Lung (tissue), 12 donors: Measurements from ENCODE around the gene SCD5. TPM values are rescaled to one million over a fixed set of nuclear protein-coding genes. Genes with fewer than 3 reads are reported as not detected.

ENCODE experiments used
- ATAC-seq: fragments of 200-7000 bp; cut with Tn5 transposase; one replicate; pipeline ENCODE4 v1.9.1; 2020; ENCODE audit warnings: moderate number of reproducible peaks; ENCODE audit not compliant: insufficient read depth, low FRiP score
- DNase-seq, 3 donors: peaks; one replicate each; pipeline ENCODE4 v3.0.0-alpha.2; 2013 to 2017
- H3K27ac ChIP-seq, 2 donors: one replicate each; pipeline ENCODE4 v1.5.1; 2013; ENCODE audit warnings: mild to moderate bottlenecking in 2 of 2, moderate library complexity in 2 of 2, control low read depth in 1 of 2, inconsistent platforms in 1 of 2, low read depth in 1 of 2, low read length in 1 of 2
- H3K27me3 ChIP-seq, 3 donors: one replicate each; pipeline ENCODE4 v1.5.1; 2013; ENCODE audit warnings: low read length in 2 of 3; ENCODE audit not compliant: control insufficient read depth in 3 of 3, insufficient read depth in 3 of 3
- H3K36me3 ChIP-seq, 4 donors: one replicate each; pipeline ENCODE4 v1.5.1; 2013; ENCODE audit warnings: low read length in 4 of 4, mild to moderate bottlenecking in 1 of 4, moderate library complexity in 1 of 4; ENCODE audit not compliant: control insufficient read depth in 4 of 4, insufficient read depth in 4 of 4
- H3K4me1 ChIP-seq, 5 donors: one replicate each; pipeline ENCODE4 v1.5.1; 2013; ENCODE audit warnings: low read length in 5 of 5, mild to moderate bottlenecking in 2 of 5, moderate library complexity in 1 of 5; ENCODE audit not compliant: control insufficient read depth in 5 of 5, insufficient read depth in 5 of 5
- H3K4me3 ChIP-seq: one replicate; pipeline ENCODE4 v1.5.1; 2013; ENCODE audit warnings: mild to moderate bottlenecking, control low read depth, moderate library complexity
- H3K9ac ChIP-seq, 2 donors: one replicate each; pipeline ENCODE4 v1.5.1; 2013; ENCODE audit warnings: low read length in 2 of 2, control low read depth in 1 of 2; ENCODE audit not compliant: insufficient read depth in 1 of 2
- H3K9me3 ChIP-seq, 4 donors: one replicate each; pipeline ENCODE4 v1.5.1; 2013; ENCODE audit warnings: low read length in 3 of 4, mild to moderate bottlenecking in 1 of 4, moderate library complexity in 1 of 4; ENCODE audit not compliant: control insufficient read depth in 4 of 4, insufficient read depth in 3 of 4
- WGBS, 2 donors: extraction: QIAGEN DNeasy Blood & Tissue Kit; methylation state at CpG; one replicate each; pipeline ENCODE4 v1.1.7; 2013; 5-methylcytosine and 5-hydroxymethylcytosine counted together
- polyA plus RNA-seq, 2 donors: library from polyadenylated mRNA; stranded (reverse); fragments of 200-250 nt; gene quantifications; one replicate each; pipeline ENCODE4 v1.2.1, GENCODE V29; 2013
- total RNA-seq, 2 donors: library from RNA; depleted of rRNA in 1 of 2; stranded (reverse); fragments of >200 nt in 1 of 2; gene quantifications; one replicate each; pipeline ENCODE4 v1.2.1, GENCODE V29; 2014 to 2021
- TF ChIP-seq, protein P1 (sequence below): IDR thresholded peaks from 2 replicates; pipeline ENCODE4 v1.5.1; 2012; ENCODE audit warnings: mild to moderate bottlenecking; ENCODE audit errors: control extremely low read depth, extremely low read depth
- donor health status: control.
- donor health status: control.
- donor health status: Bipolar disorder and iron deficiency.
- donor health status: healthy.
- donor health status: DM: yes; HTN: yes; CAD: no.

The SCD5 gene
- total and polyA plus RNA-seq, 4 donors: 5.0 to 22.6 (median 13.8) TPM

DNA sequence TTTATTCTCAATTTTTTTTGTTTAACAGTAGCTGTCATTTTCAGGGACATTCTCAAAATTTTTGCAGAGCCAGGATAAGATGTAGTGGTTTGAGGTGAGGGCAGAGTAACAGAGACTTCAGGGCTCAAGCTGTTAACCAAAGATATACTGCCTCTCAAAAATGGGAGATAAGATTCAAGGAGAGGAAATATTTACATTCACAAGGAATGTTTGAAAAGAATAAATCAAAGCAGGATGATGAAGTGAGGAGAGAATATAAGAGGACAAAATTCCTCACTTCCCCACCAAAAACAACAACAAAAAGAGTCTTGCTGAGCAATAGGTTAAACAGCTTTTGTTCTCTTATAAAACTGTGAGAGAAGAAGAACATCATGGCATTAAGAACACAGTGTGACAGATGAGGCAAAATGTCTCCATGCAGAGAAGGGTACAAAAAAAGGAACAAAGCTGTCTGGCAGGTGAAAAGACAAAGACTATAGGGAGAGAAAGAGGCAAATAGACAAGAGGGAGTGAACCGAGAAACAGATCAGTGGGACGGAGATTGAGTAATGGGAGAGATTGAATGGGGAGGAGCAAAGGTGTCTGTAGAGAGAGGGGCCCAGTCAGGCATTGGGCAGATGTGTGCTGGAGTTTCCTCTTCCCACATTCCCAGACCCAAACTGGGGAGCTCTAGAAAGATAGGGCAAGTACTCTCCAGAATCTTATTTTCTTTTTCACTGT is 130.7 kb downstream of the SCD5 start:
- Histone ChIP-seq H3K9ac (no peak overlapping the region), H3K4me1 (no peaks in the 10 kb centered on the region), H3K36me3 (no peaks in the 10 kb centered on the region), H3K4me3 (no peak overlapping the region), H3K9me3 (no peaks in the 10 kb centered on the region), H3K27ac (no peak overlapping the region), H3K27me3 (no peaks in the 10 kb centered on the region)
- WGBS, 2 donors: 78 to 83% methylated on average over 2 of the region's 2 CpGs
- ATAC-seq (no peak), DNase-seq (no peak)
- TF ChIP-seq, protein P1, sequence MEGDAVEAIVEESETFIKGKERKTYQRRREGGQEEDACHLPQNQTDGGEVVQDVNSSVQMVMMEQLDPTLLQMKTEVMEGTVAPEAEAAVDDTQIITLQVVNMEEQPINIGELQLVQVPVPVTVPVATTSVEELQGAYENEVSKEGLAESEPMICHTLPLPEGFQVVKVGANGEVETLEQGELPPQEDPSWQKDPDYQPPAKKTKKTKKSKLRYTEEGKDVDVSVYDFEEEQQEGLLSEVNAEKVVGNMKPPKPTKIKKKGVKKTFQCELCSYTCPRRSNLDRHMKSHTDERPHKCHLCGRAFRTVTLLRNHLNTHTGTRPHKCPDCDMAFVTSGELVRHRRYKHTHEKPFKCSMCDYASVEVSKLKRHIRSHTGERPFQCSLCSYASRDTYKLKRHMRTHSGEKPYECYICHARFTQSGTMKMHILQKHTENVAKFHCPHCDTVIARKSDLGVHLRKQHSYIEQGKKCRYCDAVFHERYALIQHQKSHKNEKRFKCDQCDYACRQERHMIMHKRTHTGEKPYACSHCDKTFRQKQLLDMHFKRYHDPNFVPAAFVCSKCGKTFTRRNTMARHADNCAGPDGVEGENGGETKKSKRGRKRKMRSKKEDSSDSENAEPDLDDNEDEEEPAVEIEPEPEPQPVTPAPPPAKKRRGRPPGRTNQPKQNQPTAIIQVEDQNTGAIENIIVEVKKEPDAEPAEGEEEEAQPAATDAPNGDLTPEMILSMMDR: no peak

DNA sequence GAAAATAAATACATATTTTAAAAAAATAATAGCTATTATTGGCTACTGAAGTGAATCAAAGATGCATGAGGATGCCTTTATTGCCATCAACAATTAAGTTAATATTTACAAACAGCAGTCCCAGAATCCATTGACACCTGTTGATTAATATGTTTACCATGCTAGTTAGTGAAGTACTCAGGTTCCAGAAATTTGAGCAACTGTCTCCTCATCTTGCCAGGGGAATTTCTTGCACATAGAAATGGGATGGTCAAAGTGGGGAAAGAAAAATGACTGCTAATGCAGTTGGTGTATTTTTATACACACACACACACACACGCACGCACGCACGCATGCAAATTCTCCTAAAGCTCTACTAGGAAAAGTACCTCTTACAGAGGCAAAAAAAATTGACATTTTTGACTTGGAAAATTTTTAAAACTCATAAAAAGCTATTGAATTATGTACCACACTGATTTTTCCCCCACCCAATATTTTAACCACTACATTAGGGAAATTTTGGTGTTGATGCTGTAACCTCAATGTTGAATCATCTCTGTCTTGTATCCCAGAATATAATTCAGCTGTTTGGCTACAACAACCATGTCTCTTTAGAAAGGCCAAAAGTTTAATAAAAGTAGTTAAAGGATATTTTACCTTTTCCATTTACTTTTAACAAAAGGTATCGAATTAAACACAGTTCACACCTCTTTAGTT is 131.5 kb downstream of the SCD5 start:
- TF ChIP-seq, protein P1: no peak
- WGBS, 2 donors: 95 to 96% methylated on average over 5 of the region's 5 CpGs
- H3K9ac ChIP-seq: no peak overlapping the region
- no peak overlapping the region for H3K27ac ChIP-seq
- no peak for ATAC-seq
- H3K27me3 ChIP-seq: no peaks in the 10 kb centered on the region
- DNase-seq: no peak
- no peaks in the 10 kb centered on the region for H3K36me3 ChIP-seq
- H3K4me3 ChIP-seq: no peak overlapping the region
- H3K9me3 ChIP-seq: no peaks in the 10 kb centered on the region
- no peaks in the 10 kb centered on the region for H3K4me1 ChIP-seq

- DNase-seq (no peak), ATAC-seq (no peak)
- H3K4me3 ChIP-seq: no peak overlapping the region
- H3K9ac ChIP-seq: no peak overlapping the region
- H3K27ac ChIP-seq: no peak overlapping the region
- TF ChIP-seq, protein P1: no peak
- no peaks in the 10 kb centered on the region for H3K27me3 ChIP-seq
- WGBS, 2 donors: 91 to 94% methylated on average over 6 of the region's 6 CpGs
- no peaks in the 10 kb centered on the region for H3K4me1 ChIP-seq
- no peaks in the 10 kb centered on the region for H3K9me3 ChIP-seq
- no peaks in the 10 kb centered on the region for H3K36me3 ChIP-seq
These were observed 137.2 kb downstream of the SCD5 start for GRCh38 chr4:82661181-82661992.
